ENCODE measurements around the gene RHO.

Gene RHO

DNA sequence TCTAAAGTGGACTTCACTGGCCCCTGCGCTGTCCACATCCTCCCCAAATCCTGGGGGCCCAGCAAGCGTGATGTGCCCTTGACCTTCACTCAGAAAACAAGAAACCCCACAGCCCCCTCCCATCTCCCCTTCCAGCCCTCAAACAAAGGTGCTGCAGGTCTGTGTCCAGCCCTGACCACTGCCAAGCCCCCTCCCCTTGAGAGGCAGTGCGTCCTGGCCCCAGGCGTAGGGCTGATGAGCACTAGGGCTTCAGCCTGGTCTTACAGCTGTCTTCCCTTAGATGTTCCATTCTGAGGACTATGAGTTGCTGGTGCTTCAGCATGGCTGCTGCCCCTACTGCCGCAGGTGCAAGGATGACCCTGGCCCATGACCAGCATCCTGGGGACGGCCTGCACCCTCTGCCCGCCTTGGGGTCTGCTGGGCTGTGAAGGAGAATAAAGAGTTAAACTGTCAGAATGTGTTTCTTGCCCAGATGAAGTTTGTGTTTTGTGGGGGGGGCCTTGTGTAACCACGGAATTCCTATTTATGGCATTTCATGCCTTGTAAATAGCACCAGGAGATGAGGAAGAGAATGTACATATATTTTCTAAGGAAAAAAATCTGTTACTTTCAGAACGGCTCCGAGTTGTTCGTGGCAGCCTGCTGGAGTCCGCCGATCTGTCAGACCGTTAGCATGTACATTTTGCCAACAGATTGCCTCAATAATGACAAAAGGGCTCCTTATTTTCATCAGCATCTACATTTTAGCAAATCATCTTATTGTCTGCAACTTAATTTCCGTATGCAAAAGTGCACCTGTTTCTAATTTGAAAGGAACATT, 8.3 kb upstream of the RHO start:
- no peak for DNase-seq (ENCODE audit: low read depth in 3 of 3)

DNA sequence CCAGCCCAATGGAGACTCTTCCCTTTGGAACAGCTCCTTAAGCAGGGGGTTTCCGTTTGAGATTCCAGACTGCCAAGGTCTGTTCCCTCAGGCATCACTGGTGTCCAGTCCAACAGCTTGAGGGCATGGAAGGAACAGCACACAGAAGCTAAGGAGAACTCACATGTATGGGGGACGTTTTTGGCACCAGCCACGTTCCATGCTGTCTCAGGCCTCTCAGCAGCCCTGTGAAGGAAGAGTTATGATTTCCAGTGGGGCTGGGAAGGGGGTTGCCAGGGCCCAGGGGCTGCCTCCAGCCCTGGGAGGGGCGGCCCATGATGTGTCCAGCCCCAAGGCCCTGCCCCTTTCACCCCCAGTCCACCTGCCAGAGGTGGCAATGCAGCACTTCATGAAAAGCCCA, 7.5 kb upstream of the RHO start:
- DNase-seq (ENCODE audit: low read depth in 3 of 3) = no peak

DNA sequence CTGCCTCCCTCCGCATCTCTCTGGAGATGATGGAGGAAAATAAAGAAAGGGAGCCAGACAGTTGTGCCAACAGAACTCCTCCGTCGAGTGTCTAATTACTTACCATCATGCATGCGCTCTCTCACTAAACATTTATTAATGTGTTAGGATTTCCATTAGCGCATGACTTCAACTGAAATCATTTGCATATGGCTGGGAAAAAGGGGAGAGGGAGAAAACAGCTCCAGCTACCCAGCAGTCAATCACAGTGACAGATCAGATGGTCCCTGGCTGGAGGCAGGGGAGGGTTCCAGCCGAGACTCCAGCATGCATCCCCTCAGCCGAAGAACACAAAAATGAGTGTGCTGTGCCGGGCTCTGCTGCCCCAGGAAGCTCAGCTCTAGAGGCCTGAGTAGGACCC, 6.8 kb upstream of the RHO start:
- no peak for DNase-seq (ENCODE audit: low read depth in 3 of 3)

DNA sequence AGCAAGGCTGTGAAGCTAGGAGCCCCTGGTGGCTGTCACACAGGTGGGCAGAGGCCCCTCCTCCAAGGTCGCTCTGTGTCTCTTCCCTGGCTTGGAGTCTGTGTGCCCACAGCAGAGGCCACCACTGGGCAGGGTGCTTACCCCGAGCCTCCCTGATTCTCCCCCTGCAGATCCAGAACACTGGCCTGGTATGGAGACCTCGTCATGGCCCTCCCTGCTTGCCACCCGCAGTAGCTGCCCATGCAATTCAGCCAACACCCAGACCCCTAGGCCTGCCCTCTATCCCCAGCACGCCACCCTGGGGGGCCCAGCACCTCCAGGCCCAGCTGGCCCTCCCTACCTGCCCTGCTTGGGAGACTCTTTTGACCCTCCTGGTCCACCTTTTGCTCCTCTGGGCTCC, 5.5 kb upstream of the RHO start:
- DNase-seq (ENCODE audit: low read depth in 3 of 3) = no peak

DNA sequence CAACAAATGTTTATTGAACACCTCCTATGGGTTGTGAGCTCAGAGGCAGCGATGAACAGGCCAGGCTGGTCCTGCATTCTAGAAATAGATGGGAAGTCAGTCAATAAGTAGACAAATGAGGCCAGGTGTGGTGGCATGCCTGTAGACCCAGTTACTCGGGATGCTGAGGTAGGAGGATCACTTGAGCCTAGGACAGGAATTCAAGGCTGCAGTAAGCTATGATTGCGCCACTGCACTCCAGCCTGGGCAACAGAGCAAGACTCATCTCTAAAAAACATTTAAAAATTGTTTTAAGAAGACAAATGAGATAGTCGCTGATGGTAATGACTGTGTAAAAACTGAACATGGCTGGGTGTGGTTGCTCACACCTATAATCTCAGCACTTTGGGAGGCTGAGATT, 4.4 kb upstream of the RHO start:
- no peak for DNase-seq (ENCODE audit: low read depth in 3 of 3)

DNA sequence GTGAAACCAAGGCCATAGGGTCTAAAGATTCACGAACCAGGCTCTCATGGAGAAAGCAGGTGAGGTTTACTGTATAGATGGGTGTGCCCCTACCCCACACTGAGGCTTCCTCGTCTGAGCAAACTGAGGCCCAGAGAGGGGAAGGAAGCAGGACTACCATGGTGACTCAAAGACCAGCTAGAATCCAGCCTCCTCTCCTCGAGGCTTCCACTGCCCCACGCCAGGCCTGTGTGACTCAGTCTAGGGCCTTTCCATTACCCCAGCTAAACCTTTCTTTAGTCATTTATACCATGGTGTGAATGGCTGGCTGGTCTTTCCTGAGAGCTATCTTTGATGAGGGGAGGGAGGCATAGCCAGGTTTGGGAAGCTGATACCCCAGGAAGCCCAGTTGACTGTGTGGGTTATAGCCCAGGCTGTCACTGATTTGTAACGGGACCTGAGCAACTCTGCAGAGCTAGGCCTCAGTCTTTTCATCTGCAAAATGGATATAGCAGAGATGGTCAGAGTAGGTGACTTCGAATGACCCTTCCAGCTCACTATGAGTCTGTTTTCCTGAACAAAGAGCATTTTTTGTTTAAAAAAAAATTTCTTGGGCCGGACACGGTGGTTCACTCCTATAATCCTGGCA, 3.0 kb upstream of the RHO start:
- no peak for DNase-seq (ENCODE audit: low read depth in 3 of 3)

DNA sequence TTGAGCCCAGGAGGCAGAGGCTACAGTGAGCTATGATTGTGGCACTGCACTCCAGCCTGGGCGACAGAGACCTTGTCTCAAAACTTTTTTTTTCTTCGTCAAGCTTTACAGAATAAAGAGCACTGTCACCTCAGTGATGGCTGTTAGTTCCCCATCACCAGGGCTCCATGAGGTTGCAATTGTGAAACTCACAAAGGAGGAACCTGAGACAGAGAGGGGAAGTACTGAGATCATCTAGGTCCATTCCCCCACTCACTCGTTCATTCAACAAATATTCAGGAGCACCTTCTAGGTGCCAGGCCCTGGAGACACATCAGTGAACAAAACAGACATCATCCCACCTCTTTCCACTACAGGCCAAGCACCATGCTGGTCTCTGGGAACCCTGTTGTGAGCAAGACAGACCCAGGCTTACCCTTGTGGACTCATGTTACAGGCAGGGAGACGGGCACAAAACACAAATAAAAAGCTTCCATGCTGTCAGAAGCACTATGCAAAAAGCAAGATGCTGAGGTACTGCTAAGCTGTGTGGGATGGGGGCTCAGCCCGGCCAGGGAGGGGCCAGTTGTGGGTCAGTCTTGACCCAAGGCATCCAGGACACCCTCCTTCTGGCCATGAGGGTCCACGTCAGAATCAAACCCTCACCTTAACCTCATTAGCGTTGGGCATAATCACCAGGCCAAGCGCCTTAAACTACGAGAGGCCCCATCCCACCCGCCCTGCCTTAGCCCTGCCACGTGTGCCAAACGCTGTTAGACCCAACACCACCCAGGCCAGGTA, 2.1 kb upstream of the RHO start:
- DNase-seq (ENCODE audit: low read depth in 3 of 3) = no peak

DNA sequence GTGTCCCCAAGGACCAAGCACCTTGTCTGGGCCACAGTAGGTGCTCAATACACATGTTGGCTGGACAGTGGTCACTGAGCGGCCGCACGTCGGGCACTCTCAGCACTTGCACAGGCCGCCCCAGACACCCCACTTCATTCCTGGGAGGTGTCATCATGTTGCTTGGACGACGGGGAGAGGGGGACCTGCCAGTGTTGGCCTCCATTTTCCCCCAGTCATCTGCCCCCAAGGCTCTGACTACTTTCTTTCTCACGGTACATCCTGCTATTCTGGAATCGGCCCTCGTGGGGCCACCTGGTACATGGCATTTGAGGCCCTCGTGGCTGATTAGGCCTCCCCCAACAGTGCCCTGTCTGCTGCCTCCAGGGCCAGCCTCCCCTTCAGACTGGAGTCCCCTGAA, 1.2 kb upstream of the RHO start:
- no peak for DNase-seq (ENCODE audit: low read depth in 3 of 3)

DNA sequence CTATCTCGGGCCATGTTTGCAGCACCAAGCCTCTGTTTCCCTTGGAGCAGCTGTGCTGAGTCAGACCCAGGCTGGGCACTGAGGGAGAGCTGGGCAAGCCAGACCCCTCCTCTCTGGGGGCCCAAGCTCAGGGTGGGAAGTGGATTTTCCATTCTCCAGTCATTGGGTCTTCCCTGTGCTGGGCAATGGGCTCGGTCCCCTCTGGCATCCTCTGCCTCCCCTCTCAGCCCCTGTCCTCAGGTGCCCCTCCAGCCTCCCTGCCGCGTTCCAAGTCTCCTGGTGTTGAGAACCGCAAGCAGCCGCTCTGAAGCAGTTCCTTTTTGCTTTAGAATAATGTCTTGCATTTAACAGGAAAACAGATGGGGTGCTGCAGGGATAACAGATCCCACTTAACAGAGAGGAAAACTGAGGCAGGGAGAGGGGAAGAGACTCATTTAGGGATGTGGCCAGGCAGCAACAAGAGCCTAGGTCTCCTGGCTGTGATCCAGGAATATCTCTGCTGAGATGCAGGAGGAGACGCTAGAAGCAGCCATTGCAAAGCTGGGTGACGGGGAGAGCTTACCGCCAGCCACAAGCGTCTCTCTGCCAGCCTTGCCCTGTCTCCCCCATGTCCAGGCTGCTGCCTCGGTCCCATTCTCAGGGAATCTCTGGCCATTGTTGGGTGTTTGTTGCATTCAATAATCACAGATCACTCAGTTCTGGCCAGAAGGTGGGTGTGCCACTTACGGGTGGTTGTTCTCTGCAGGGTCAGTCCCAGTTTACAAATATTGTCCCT, 1.2 kb downstream of the RHO start:
- DNase-seq (ENCODE audit: low read depth in 3 of 3) = no peak

DNA sequence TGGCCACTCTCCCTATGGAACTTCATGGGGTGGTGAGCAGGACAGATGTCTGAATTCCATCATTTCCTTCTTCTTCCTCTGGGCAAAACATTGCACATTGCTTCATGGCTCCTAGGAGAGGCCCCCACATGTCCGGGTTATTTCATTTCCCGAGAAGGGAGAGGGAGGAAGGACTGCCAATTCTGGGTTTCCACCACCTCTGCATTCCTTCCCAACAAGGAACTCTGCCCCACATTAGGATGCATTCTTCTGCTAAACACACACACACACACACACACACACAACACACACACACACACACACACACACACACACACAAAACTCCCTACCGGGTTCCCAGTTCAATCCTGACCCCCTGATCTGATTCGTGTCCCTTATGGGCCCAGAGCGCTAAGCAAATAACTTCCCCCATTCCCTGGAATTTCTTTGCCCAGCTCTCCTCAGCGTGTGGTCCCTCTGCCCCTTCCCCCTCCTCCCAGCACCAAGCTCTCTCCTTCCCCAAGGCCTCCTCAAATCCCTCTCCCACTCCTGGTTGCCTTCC, 1.9 kb downstream of the RHO start:
- DNase-seq (ENCODE audit: low read depth in 3 of 3) = no peak

DNA sequence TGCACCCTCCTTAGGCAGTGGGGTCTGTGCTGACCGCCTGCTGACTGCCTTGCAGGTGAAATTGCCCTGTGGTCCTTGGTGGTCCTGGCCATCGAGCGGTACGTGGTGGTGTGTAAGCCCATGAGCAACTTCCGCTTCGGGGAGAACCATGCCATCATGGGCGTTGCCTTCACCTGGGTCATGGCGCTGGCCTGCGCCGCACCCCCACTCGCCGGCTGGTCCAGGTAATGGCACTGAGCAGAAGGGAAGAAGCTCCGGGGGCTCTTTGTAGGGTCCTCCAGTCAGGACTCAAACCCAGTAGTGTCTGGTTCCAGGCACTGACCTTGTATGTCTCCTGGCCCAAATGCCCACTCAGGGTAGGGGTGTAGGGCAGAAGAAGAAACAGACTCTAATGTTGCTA, 2.4 kb downstream of the RHO start:
- DNase-seq (ENCODE audit: low read depth in 3 of 3) = no peak

DNA sequence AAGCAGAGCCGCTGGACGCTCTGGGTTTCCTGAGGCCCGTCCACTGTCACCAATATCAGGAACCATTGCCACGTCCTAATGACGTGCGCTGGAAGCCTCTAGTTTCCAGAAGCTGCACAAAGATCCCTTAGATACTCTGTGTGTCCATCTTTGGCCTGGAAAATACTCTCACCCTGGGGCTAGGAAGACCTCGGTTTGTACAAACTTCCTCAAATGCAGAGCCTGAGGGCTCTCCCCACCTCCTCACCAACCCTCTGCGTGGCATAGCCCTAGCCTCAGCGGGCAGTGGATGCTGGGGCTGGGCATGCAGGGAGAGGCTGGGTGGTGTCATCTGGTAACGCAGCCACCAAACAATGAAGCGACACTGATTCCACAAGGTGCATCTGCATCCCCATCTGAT, 3.3 kb downstream of the RHO start:
- DNase-seq (ENCODE audit: low read depth in 3 of 3) = no peak

DNA sequence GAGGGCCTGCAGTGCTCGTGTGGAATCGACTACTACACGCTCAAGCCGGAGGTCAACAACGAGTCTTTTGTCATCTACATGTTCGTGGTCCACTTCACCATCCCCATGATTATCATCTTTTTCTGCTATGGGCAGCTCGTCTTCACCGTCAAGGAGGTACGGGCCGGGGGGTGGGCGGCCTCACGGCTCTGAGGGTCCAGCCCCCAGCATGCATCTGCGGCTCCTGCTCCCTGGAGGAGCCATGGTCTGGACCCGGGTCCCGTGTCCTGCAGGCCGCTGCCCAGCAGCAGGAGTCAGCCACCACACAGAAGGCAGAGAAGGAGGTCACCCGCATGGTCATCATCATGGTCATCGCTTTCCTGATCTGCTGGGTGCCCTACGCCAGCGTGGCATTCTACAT, 3.8 kb downstream of the RHO start:
- DNase-seq (ENCODE audit: low read depth in 3 of 3) = no peak

DNA sequence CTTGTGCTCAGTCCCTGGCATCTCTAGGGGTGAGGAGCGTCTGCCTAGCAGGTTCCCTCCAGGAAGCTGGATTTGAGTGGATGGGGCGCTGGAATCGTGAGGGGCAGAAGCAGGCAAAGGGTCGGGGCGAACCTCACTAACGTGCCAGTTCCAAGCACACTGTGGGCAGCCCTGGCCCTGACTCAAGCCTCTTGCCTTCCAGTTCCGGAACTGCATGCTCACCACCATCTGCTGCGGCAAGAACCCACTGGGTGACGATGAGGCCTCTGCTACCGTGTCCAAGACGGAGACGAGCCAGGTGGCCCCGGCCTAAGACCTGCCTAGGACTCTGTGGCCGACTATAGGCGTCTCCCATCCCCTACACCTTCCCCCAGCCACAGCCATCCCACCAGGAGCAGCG, 5.0 kb downstream of the RHO start:
- no peak for DNase-seq (ENCODE audit: low read depth in 3 of 3)

DNA sequence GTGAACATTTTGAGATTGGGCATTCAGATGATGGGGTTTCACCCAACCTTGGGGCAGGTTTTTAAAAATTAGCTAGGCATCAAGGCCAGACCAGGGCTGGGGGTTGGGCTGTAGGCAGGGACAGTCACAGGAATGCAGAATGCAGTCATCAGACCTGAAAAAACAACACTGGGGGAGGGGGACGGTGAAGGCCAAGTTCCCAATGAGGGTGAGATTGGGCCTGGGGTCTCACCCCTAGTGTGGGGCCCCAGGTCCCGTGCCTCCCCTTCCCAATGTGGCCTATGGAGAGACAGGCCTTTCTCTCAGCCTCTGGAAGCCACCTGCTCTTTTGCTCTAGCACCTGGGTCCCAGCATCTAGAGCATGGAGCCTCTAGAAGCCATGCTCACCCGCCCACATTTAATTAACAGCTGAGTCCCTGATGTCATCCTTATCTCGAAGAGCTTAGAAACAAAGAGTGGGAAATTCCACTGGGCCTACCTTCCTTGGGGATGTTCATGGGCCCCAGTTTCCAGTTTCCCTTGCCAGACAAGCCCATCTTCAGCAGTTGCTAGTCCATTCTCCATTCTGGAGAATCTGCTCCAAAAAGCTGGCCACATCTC, 6.1 kb downstream of the RHO start:
- DNase-seq (ENCODE audit: low read depth in 3 of 3) = no peak

DNA sequence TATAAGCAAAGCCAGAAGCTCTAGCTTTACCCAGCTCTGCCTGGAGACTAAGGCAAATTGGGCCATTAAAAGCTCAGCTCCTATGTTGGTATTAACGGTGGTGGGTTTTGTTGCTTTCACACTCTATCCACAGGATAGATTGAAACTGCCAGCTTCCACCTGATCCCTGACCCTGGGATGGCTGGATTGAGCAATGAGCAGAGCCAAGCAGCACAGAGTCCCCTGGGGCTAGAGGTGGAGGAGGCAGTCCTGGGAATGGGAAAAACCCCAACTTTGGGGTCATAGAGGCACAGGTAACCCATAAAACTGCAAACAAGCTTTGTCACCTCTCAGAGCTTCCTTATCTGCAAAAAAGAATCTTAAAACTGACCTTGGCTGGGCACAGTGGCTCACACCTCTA, 6.6 kb downstream of the RHO start:
- no peak for DNase-seq (ENCODE audit: low read depth in 3 of 3)

DNA sequence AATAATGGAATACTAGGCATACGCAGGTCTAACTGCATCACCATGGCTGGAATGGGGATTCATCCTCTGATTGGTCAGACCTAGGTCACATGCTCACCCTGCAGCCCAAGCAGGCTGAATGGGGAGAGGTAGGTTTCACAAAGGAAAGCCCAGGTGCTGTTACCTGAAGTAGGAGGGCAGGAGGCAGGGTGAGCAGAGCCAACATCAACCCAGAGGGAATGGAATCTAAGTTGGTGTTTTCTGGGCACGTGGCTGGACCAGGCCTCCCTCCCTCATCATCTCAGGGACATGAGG, 7.9 kb downstream of the RHO start:
- no peak for DNase-seq (ENCODE audit: low read depth in 3 of 3)

DNA sequence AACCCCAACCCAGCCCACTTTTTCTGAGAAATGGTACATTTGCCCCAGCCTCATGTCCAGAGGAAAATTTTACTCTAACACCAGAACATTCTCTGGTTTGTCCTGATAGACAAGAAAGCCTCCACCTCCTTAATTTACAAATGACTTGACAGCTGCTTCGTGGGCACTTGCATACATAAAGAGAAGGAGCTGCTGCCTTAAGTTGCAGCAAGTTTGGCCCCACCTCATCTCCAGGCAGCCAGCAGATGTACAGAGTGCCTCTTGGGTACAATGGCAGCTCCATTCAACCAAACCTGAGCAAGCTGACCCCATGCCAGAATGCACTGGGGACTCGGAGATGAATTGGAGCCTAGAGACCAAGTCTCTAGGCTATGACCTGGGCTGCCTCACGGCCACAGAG, 8.4 kb downstream of the RHO start:
- no peak for DNase-seq (ENCODE audit: low read depth in 3 of 3)

DNA sequence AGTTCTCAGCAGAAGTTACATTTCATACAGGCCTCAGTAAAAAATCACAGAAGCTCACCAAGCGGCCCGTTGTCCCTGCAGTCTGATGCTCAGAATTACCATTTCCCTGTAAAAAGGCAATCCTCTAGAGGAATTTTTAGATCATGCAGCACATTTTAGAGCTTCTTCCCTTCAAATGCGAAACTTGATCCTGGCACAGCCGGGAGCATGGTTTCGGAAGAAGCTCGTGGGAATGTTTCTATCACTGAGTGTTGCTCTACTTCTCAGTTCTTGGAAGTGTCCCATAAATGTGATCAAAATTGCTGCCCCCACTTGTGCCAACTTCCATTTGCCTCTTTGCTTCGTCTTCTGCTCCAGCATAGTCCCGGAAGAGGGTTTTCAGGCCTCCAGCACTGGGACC, 10.8 kb downstream of the RHO start:
- DNase-seq (ENCODE audit: low read depth in 3 of 3) = no peak

DNA sequence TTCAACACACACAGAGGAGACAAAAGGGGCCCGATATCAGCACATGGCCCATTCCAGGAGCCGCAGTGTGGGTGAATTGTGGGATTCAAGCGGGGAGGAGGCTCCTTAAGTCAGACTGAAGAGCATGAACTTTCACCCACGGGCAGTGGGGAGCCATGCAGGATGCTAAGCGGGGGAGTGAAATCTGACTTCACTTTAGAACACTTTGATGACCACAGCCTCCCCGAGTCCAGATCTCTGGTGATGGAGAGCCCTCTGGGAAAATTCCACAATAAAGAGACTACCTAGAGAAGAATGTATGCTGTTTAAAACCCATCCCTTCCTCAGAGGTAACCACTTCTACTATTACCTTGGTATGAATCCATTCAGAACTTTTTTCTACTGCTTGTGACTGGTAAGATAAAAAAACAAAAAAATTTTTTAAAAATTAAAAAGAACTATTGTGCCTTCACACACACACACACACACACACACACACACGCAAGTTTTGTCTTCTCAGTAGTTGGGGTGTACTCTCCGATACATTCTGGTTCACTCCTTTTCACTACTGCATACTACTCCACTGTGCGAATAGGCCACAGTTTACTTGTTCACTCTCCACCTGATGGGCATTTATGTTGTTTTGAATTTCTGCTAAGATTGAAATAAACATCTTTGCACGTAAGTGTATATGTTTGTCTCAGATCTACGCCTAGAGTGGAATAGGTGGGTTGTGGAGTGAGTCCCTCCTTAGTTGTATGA, 12.5 kb downstream of the RHO start:
- DNase-seq (ENCODE audit: low read depth in 3 of 3) = no peak

DNA sequence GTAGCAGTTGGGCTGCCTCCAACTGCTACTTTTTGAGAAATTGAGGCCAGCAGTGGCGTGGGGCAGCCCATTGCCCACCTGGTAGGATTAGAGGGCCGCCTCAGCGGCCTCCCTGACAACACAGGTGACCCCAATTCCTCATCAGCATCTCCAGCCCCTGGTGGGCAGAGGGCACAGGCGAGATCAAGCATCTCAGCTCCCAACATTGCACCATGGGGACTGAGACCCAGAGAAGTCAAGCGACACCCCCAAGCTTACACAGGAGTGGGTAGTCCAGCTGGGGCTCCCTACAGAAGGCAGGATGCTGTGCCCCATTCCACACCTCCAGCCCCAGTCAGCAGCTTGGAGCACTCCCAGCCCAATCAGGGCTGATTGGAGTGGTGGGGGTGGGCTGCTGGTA, 14.3 kb downstream of the RHO start:
- no peak for DNase-seq (ENCODE audit: low read depth in 3 of 3)

All from stimulated activated CD4-positive, alpha-beta T cell treated with anti-CD3 and anti-CD28 coated beads, TNF-alpha, amount 100 ng/mL, for 4 hours (primary cell).